HG03571 (cell line): ENCODE measurements around the gene CDX1.

Experiments
- ATAC-seq: cut with Tn5 transposase; IDR thresholded peaks from one replicate; pipeline ENCODE4 v1.9.1; 2021; ENCODE audit not compliant: unreplicated experiment

CDX1 gene

GRCh38 chr5:150181766-150182545, 15.4 kb downstream of the CDX1 start:
- no peak for ATAC-seq

- ATAC-seq = no peak
These were observed 16.2 kb downstream of the CDX1 start for GRCh38 chr5:150182774-150183173.

GRCh38 chr5:150183436-150183835, 16.9 kb downstream of the CDX1 start:
- no peak for ATAC-seq

- ATAC-seq = no peak
These were observed 17.4 kb downstream of the CDX1 start for GRCh38 chr5:150184006-150184405.

- no peak for ATAC-seq
These were observed 18.7 kb downstream of the CDX1 start for GRCh38 chr5:150184990-150185912.

GRCh38 chr5:150186137-150186536, 19.6 kb downstream of the CDX1 start:
- no peak for ATAC-seq

GRCh38 chr5:150186897-150187296, 20.3 kb downstream of the CDX1 start:
- no peak for ATAC-seq

- no peak for ATAC-seq
These were observed 21.7 kb downstream of the CDX1 start for GRCh38 chr5:150188146-150188842.

GRCh38 chr5:150189326-150189725, 22.7 kb downstream of the CDX1 start:
- no peak for ATAC-seq

GRCh38 chr5:150189728-150190502, 23.3 kb downstream of the CDX1 start, which contains the start of gene SLC6A7:
TSS of gene SLC6A7 (plus strand) at chr5:150190062. CDS start at chr5:150190328, 266 bp downstream.
- no peak for ATAC-seq

- ATAC-seq = no peak
These were observed 24.0 kb downstream of the CDX1 start for GRCh38 chr5:150190503-150190979.

- no peak for ATAC-seq
These were observed 24.4 kb downstream of the CDX1 start for GRCh38 chr5:150190987-150191386.

GRCh38 chr5:150192462-150192861, 25.9 kb downstream of the CDX1 start:
- no peak for ATAC-seq

- no peak for ATAC-seq
These were observed 29.3 kb downstream of the CDX1 start for GRCh38 chr5:150195736-150196485.

GRCh38 chr5:150196514-150196913, 29.9 kb downstream of the CDX1 start:
- no peak for ATAC-seq

GRCh38 chr5:150196986-150197385, 30.4 kb downstream of the CDX1 start:
- no peak for ATAC-seq

- ATAC-seq = no peak
These were observed 30.9 kb downstream of the CDX1 start for GRCh38 chr5:150197476-150197875.

- no peak for ATAC-seq
These were observed 35.9 kb downstream of the CDX1 start for GRCh38 chr5:150202501-150202900.

GRCh38 chr5:150203832-150204589, 37.4 kb downstream of the CDX1 start:
- no peak for ATAC-seq
